HTERT RPE-1 (cell line): Measurements from ENCODE around the gene CHCHD10.

ENCODE experiments used
- in situ Hi-C: fragments of 300-500 bp; cut with MboI; formaldehyde crosslinking; loops from 4 replicates; pipeline ENCODE4 v1.14.3; 2020; ENCODE audit warnings: low sequenced_read_pairs

CHCHD10 gene

GRCh38 chr22:23767673-23768548, at the start of gene CHCHD10:
Gene CHCHD10 (minus strand): TSS chr22:23767972. CDS start chr22:23767874, 98 bp downstream.
- in situ Hi-C loops: no loop called here

- in situ Hi-C loops: no loop called here
Observed at GRCh38 chr22:23817146-23817545, 49.4 kb upstream of the CHCHD10 start.

- in situ Hi-C loops: no loop called here
Observed at GRCh38 chr22:23816156-23816976, 48.6 kb upstream of the CHCHD10 start.

GRCh38 chr22:23815541-23816155, 47.9 kb upstream of the CHCHD10 start:
- in situ Hi-C loops: no loop called here

- in situ Hi-C loops: no loop called here
Observed at GRCh38 chr22:23812378-23812777, 44.6 kb upstream of the CHCHD10 start.

- in situ Hi-C loops: no loop called here
Observed at GRCh38 chr22:23806837-23807236, 39.1 kb upstream of the CHCHD10 start.

GRCh38 chr22:23804781-23805291, 37.1 kb upstream of the CHCHD10 start:
- in situ Hi-C loops: no loop called here

GRCh38 chr22:23803001-23803819, 35.4 kb upstream of the CHCHD10 start:
- in situ Hi-C loops: no loop called here

GRCh38 chr22:23801886-23802377, 34.2 kb upstream of the CHCHD10 start:
- in situ Hi-C loops: no loop called here

GRCh38 chr22:23801238-23801821, 33.6 kb upstream of the CHCHD10 start:
- in situ Hi-C loops: no loop called here

GRCh38 chr22:23800297-23801237, 32.8 kb upstream of the CHCHD10 start:
- in situ Hi-C loops: no loop called here

GRCh38 chr22:23796461-23796860, 28.7 kb upstream of the CHCHD10 start:
- in situ Hi-C loops: no loop called here

- in situ Hi-C loops: no loop called here
Observed at GRCh38 chr22:23793326-23793725, 25.6 kb upstream of the CHCHD10 start.

- in situ Hi-C loops: no loop called here
Observed at GRCh38 chr22:23791738-23792645, 24.2 kb upstream of the CHCHD10 start.

GRCh38 chr22:23790819-23791737, 23.3 kb upstream of the CHCHD10 start:
- in situ Hi-C loops: no loop called here

- in situ Hi-C loops: no loop called here
Observed at GRCh38 chr22:23789638-23790037, 21.9 kb upstream of the CHCHD10 start.

GRCh38 chr22:23789121-23789520, 21.3 kb upstream of the CHCHD10 start:
- in situ Hi-C loops: no loop called here
